Astrocyte of the spinal cord (primary cell): ENCODE results near the gene LINC01488.

Source experiments
- DNase-seq: peaks from one replicate; pipeline ENCODE4 v3.0.0; 2011; ENCODE audit warnings: low read depth, low spot score
- H3K4me3 ChIP-seq: 2 replicates; pipeline ENCODE4 v1.5.1; 2011; ENCODE audit warnings: low read depth, mild to moderate bottlenecking, low read length, moderate library complexity
- in situ Hi-C: cut with HindIII; loops from 2 replicates; pipeline ENCODE4 v1.10.0; 2017; ENCODE audit warnings: low sequenced_read_pairs
- TF ChIP-seq, protein P1 (sequence below): IDR thresholded peaks from 2 replicates; pipeline ENCODE4 v1.5.1; 2012; ENCODE audit warnings: low read depth, mild to moderate bottlenecking, low read length, inconsistent platforms

The LINC01488 gene

DNA sequence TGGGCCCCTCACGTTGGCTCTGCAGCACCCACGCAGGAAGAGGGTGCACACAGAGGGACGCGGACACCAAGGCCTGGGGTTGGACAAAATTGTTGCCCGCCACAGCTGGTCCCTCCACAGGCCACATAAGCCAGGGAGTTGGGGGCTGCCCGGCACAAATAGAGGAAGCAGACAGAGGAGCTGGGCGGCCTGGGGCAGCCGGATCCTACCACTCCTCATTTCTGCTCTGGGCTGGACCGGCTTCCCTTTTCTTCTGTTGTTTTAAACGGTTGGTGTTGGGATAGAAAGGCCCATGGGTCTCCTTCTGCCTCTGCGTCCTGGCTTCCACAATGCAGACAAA is 36.4 kb upstream of the LINC01488 start:
- no peak overlapping the region for H3K4me3 ChIP-seq
- DNase-seq = no peak
- in situ Hi-C loops = loop anchor here (10.0 kb wide), 1 partner anchor 80 kb away; no protein-coding TSS in a partner anchor
- TF ChIP-seq, protein P1, sequence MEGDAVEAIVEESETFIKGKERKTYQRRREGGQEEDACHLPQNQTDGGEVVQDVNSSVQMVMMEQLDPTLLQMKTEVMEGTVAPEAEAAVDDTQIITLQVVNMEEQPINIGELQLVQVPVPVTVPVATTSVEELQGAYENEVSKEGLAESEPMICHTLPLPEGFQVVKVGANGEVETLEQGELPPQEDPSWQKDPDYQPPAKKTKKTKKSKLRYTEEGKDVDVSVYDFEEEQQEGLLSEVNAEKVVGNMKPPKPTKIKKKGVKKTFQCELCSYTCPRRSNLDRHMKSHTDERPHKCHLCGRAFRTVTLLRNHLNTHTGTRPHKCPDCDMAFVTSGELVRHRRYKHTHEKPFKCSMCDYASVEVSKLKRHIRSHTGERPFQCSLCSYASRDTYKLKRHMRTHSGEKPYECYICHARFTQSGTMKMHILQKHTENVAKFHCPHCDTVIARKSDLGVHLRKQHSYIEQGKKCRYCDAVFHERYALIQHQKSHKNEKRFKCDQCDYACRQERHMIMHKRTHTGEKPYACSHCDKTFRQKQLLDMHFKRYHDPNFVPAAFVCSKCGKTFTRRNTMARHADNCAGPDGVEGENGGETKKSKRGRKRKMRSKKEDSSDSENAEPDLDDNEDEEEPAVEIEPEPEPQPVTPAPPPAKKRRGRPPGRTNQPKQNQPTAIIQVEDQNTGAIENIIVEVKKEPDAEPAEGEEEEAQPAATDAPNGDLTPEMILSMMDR = no peak

DNA sequence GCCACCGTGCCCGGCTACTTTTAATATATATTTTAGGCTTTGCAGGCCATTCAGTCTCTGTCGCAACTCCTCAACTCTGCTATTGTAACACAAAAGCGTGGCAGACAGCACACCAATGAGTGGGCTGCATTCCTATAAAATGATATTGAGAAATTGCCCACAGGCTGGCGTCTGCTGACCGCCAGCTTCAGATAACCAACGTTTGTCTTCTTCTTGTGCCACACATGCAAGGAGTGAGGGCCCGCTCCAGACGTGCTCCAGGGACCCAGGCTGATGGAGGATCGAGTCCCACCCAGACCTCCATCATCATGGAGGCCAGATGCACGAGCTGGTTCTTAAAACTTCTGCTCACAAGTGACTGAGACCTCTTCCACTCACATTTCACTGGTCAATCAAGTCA is 35.4 kb upstream of the LINC01488 start:
- TF ChIP-seq, protein P1 = no peak
- no peak overlapping the region for H3K4me3 ChIP-seq
- in situ Hi-C loops = loop anchor here (10.0 kb wide), 1 partner anchor 81 kb away; no protein-coding TSS in a partner anchor
- DNase-seq = no peak

DNA sequence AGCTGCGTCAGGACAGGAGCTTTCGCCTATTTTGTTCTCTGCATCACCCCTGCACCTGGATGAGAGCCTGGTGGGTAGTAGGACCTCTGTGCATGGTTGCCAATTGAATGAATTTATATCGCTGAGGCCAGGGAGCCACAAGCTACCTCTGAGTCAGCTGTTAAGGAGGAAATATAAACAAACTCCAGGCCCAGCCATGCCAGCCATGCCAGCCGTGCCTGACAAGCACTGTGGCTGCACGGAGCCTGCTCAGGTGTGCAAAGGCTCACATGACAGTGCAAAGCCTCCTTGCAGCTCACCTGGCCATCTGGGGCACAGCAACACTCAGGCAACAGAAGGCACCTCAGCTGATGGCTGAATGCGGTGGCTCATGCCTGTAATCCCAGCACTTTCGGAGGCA is 33.7 kb upstream of the LINC01488 start:
- in situ Hi-C loops = loop anchor here (10.0 kb wide), 1 partner anchor 83 kb away; no protein-coding TSS in a partner anchor
- no peak for DNase-seq
- H3K4me3 ChIP-seq = no peak overlapping the region
- TF ChIP-seq, protein P1 = no peak

DNA sequence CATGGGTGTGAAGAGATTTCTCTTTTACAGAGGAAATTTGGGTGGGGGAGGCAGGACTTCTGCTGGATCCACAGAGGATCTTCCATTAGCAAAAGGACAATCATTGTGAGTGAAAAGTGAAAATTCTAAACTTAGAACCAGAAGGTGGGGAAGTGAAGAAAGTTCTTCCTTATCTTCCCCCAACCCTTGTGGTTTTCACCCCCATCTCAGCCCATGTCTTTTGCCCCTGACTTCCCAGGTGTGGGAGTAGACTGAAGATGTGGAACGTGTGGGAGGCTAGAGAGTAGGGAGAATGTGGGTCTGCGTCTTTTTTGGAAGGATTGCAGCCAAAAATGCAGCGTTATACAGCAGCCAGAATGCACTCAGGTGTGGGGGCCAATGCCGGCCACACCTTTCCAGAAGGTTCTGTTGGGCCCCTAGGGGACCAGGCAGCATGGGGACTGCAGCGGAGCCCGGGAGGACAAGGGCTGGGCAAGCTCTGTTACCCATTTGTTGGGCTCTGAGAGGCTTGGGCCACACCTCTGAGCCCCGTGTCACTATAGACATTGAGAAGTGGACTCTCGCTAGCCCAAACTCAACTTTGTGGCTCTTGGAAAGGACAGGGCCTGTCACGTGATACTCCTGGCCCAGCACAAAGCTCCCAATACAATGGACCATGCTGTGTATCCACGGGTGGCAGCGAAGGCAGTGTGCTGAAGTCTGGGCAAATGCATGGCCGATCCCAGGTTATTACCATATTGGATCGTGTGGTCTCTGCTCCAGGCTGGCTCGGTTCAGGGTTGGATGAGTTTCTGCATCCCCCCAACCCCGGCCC is 32.8 kb upstream of the LINC01488 start:
- DNase-seq = no peak
- in situ Hi-C loops = loop anchor here (10.0 kb wide), 1 partner anchor 84 kb away; no protein-coding TSS in a partner anchor
- H3K4me3 ChIP-seq = no peak overlapping the region
- TF ChIP-seq, protein P1 = no peak

DNA sequence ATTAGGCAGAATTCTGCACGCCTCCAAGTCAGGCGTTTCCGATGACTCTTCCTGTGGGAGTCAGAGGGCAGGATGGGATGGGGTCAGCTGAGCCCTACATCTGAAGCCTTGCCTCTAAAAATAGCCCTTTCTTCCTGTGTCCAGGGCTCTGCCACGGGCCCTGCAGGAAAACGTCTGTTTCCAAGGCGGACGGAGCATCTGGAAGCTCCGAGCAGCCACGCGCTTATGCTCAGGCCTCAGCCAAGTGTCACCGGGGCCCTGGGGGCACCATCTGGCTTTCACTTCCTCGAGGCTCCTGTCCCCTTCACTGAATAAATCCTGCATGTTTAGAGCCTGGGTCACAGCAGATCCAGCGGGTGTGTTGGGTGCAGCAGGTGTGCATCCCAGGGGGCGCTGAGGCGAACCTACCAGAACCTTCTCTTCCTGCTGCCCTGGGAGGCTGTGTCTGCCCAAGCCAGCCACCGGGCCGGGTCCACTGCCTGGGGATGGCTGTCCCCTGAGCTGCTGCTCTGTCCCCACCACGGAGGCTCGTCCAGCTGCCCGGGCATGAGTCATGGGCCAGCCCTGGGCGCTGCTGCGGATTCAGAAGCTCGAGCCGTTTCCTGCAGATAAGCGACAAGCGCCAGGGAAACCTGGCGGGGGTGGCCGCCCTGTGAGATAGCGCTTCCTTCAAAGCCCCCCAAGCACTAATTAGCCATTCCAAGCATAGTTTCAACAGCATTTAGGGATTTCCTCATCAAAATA is 32.0 kb upstream of the LINC01488 start:
- in situ Hi-C loops = loop anchor here (10.0 kb wide), 1 partner anchor 85 kb away; no protein-coding TSS in a partner anchor
- DNase-seq = peak; percentile 24
- TF ChIP-seq, protein P1 = peak; percentile 12
- no peak overlapping the region for H3K4me3 ChIP-seq

DNA sequence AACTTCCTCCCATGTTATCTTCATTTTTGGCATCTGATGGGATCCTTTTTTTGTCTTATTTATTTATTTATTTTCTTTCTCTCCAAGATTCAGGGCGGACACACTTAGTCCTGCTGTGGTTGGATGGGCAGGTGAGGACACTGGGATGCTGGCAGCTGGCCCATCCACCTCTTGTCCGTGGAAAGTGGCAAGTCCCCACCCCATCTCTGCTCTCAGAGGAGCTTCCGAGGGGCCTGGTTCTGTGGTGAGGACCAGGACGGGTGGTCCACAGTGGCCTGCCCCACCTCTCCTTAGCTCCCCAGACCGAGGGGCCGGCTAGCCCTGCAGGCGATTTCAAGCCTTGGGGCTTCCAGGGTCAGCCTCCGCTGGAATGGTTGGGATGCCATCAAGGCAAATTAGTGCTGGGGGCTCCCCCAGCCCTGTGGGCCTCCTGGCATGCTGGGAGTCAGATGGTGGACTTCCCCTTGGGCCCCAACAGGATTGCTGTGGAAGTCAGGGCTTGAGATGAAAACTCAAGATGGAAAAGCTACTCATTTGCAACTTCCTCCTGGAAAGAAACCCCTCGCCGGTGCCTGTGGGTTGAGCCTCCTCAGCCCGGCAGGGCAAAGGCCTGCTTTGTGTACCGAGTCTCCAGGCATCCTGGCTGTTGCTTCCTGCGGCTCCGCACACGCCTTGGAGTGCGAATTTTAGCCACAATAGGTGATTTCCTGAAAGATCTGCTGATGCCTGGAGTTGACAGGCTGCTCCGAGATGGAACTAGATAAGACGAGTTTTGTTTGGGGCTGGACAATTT is 31.2 kb upstream of the LINC01488 start:
- no peak for DNase-seq
- H3K4me3 ChIP-seq = no peak overlapping the region
- TF ChIP-seq, protein P1 = no peak
- in situ Hi-C loops = no loop called here
